Measurements from ENCODE around the gene KLC3.

The KLC3 gene

DNA sequence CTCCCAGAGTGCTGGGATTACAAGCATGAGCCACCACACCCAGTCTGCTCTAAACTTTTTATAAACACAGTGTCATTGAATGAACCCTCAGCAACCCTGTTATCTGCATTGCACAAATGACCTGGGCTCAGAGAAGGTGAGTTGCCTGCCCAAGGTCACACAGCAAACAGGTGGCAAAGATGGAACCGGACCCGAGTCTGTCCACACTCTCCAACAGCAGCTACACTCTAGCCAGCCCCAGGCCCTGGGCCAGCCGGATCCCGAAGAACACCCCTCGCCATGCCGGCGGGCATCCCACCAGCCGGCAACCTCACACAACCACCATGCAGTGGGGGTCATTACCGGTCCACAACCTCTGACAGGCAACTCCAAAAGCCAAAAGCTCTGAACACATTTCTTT, 15.4 kb downstream of the KLC3 start:
- H3K27me3 Mint-ChIP-seq, result no peaks in the 10 kb centered on the region
- peaks cover 10% of the 10 kb centered on the region for H3K36me3 Mint-ChIP-seq (ENCODE audit: insufficient read depth)
- ATAC-seq (replicated peaks) (no peak), DNase-seq (no peak)
- peaks cover 2 to 7% of the 10 kb centered on the region in 2 donors for H3K4me1 Mint-ChIP-seq (ENCODE audit: low read depth in 2 of 2)
- H3K27ac Mint-ChIP-seq, result no peak overlapping the region
- H3K4me3 Mint-ChIP-seq, result no peak overlapping the region
- H3K9me3 Mint-ChIP-seq, result no peaks in the 10 kb centered on the region

DNA sequence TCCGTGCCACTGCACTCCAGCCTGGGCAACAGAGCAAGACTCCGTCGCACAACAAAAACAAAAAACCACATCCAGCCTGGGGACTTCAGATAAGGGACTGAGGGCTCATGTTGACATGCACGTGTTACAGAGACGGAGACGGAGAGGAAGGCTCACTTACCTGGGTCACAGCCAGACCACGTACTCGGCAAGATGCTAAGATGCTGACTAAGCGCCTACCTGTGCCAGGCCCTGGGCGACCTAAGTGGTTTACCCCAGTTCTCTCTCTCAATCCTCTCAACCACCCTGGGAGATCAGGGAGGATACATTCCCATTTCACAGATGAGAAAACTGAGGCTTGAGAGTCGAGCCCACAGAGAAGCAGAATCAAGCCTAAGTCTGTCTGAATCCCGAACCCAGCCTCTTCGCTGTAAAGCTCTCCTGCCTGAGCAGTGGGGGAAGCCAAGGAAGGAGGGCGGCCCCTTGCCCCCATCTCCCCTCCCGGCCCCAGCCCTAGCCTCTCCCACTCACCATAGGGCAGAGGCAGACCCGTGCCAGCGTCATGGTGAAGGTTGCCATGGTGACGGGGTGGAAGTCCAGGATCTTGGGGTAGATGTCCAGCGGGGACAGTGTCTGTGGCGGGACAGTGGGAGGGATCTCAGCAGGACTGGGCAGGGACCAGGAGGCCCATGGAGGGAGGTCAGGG, 16.4 kb downstream of the KLC3 start:
- no peak for DNase-seq
- H3K9me3 Mint-ChIP-seq, result no peaks in the 10 kb centered on the region
- H3K27me3 Mint-ChIP-seq, result no peaks in the 10 kb centered on the region
- peak overlapping the region in 1 of 2 donors; percentile 35 for H3K27ac Mint-ChIP-seq
- no peak for ATAC-seq (replicated peaks)
- no peak overlapping the region for H3K4me3 Mint-ChIP-seq
- H3K4me1 Mint-ChIP-seq (ENCODE audit: low read depth in 2 of 2), result peaks cover 2 to 7% of the 10 kb centered on the region in 2 donors
- peaks cover 15% of the 10 kb centered on the region for H3K36me3 Mint-ChIP-seq (ENCODE audit: insufficient read depth)

DNA sequence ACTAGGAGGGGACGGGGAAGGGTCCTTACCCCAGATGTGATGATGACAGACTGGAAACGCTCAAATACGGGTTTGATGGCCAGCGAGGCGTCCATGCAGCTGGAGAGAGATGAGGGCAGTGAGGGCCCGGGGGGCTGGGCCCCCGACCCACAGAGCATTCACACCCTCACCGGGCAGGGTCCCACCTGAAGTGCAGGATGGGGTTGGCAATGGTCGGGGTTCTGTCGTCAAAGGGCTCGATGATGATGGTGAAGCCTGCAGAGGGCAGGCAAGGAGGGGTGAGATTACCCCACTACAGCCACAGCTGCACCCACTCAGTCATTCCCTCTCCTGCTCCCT, 16.9 kb downstream of the KLC3 start:
- ATAC-seq (replicated peaks) (no peak), DNase-seq (no peak)
- H3K9me3 Mint-ChIP-seq, result no peaks in the 10 kb centered on the region
- no peaks in the 10 kb centered on the region for H3K27me3 Mint-ChIP-seq
- H3K36me3 Mint-ChIP-seq (ENCODE audit: insufficient read depth), result peaks cover 19% of the 10 kb centered on the region
- peaks cover 2 to 7% of the 10 kb centered on the region in 2 donors for H3K4me1 Mint-ChIP-seq (ENCODE audit: low read depth in 2 of 2)
- H3K4me3 Mint-ChIP-seq, result no peak overlapping the region
- peak overlapping the region in 1 of 2 donors; percentile 35 for H3K27ac Mint-ChIP-seq

DNA sequence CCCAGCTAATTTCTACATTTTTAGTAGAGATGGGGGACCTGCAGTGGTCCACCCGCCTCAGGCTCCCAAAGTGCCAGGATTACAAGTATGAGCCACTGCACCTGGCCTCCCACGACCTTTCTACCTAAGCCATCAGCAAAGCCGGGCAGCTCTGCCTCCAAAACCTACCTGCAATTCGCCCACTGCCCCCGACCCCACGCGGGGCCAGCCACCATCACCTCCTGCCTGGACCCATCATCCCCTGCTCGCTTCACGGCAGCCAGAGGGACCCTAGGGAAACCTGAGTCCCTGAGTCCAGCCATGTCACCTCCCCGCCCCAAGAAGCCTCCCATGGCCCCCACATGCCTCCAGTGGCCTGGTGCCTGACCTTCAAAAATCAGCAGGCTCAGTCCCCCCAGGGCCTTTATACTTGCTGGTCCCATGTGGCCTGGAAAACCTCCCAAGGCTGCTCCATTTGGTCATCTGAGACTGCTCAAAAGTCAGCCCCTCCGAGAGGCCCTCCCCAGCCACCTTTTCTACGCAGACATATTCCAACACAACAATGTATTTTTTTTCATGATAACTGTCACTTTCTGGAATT, 17.8 kb downstream of the KLC3 start:
- peaks cover 18% of the 10 kb centered on the region for H3K36me3 Mint-ChIP-seq (ENCODE audit: insufficient read depth)
- no peaks in the 10 kb centered on the region for H3K9me3 Mint-ChIP-seq
- peak overlapping the region; percentile 1 to 71 for H3K27ac Mint-ChIP-seq
- ATAC-seq (replicated peaks) (no peak), DNase-seq (no peak)
- H3K4me3 Mint-ChIP-seq, result no peak overlapping the region
- H3K4me1 Mint-ChIP-seq (ENCODE audit: low read depth in 2 of 2), result peaks cover 2 to 7% of the 10 kb centered on the region in 2 donors
- no peaks in the 10 kb centered on the region for H3K27me3 Mint-ChIP-seq

DNA sequence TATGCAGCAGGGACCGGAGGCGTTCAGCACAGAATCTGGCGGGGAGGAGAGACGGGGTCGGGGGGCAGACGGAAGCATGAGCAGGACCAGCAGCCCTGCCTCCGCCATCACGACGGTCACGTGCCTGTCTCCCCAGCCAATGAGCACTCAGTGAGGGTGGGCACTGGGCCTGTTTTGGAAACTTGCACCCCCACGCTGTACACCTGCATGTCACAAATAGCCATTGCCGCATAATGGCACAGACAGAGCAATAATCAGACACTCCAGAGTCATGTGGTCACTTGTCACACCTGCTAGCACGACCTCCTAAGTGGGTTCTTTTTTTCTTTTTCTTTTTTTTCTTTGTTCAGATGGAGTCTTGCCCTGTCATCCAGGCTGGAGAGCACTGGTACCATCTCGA, 21.1 kb downstream of the KLC3 start:
- H3K36me3 Mint-ChIP-seq (ENCODE audit: insufficient read depth), result peaks cover 16% of the 10 kb centered on the region
- no peak for ATAC-seq (replicated peaks)

DNA sequence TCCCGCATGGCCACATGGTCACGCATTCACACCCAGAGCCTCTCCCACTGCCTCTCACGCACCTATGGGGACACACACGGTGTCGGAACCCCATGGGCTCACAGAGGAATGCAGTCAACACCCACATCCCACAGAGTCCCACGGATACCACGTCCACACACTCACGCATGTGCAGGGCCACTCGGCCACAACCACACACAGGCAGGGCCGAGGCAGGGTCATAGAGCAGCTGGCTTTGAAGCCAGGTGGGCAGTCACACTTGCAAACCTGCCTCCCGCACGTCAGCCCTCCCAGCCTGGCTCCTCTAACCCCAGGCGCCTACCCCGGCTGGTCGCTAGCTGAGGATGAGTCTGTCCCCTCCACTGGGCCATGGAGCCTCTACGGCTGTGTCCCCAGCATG, 21.7 kb downstream of the KLC3 start:
- Mint-ChIP-seq H3K4me3 (no peak overlapping the region), H3K27me3 (no peaks in the 10 kb centered on the region), H3K9me3 (no peaks in the 10 kb centered on the region), H3K36me3 (ENCODE audit: insufficient read depth) (peaks cover 19% of the 10 kb centered on the region), H3K27ac (no peak overlapping the region), H3K4me1 (ENCODE audit: low read depth in 2 of 2) (peaks cover 0 to 3% of the 10 kb centered on the region in 2 donors)
- no peak for DNase-seq
- ATAC-seq (replicated peaks), result no peak

More for the DNA sequence above, 21.1 kb downstream of the KLC3 start:
- no peak for DNase-seq
- Mint-ChIP-seq H3K27ac (no peak overlapping the region), H3K4me3 (no peak overlapping the region), H3K4me1 (ENCODE audit: low read depth in 2 of 2) (peaks cover 0 to 3% of the 10 kb centered on the region in 2 donors), H3K9me3 (no peaks in the 10 kb centered on the region), H3K27me3 (no peaks in the 10 kb centered on the region)

DNA sequence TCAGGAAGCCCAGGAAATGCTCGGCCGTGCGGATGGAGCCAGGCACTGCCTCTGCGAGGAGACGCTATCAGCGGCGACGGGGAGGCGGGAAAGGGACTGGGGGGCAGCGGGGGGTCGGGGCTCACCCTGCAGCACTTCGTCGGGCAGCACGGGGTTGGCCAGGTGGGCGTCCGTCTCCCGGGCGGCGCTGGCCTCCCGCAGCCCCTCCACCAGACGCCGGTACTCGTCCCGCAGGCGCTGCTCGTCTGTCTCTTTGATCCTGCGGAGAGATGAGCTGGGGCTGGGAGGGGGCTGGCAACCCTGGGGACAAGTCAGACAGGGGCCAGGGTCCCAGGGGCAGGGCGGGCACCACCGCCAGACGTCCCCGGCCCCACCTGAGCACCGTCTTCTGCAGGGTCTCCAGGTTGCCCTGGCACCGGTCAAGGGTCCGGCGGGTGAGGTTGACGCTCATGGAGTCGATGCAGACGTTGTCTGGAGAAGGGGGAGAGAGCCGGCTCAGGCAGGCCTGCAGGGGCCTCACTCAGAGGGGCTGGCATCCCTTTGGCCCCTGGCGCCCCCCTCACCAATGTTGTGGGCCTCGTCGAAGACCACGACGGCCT, 23.4 kb downstream of the KLC3 start:
- no peaks in the 10 kb centered on the region for H3K27me3 Mint-ChIP-seq
- H3K36me3 Mint-ChIP-seq (ENCODE audit: insufficient read depth), result peaks cover 19% of the 10 kb centered on the region
- no peak for ATAC-seq (replicated peaks)
- no peaks in the 10 kb centered on the region for H3K9me3 Mint-ChIP-seq
- no peak overlapping the region for H3K4me3 Mint-ChIP-seq
- DNase-seq, result no peak
- H3K4me1 Mint-ChIP-seq (ENCODE audit: low read depth in 2 of 2), result peaks cover 0 to 1% of the 10 kb centered on the region in 2 donors
- no peak overlapping the region for H3K27ac Mint-ChIP-seq

DNA sequence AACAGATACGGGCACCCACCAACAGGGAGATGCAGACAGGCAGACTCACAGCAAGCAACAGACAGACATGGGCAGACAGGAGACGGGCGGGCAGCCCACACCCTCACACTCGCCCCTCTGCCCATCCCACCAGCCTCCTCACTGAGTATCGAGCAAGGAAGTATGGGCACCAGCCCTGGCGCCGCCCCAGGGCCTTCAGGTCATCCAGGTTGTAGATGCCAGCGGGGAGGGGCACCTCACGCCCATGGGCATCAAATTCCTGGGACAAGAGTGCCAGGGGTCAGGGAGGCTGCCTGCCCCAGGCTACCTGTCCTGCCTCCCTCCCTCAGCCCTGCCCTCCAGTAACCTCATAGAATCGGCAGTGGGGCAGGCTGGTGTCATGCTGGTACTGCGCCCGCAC, 24.1 kb downstream of the KLC3 start:
- H3K4me1 Mint-ChIP-seq (ENCODE audit: low read depth in 2 of 2), result peaks cover 1 to 5% of the 10 kb centered on the region in 2 donors
- no peak for DNase-seq

DNA sequence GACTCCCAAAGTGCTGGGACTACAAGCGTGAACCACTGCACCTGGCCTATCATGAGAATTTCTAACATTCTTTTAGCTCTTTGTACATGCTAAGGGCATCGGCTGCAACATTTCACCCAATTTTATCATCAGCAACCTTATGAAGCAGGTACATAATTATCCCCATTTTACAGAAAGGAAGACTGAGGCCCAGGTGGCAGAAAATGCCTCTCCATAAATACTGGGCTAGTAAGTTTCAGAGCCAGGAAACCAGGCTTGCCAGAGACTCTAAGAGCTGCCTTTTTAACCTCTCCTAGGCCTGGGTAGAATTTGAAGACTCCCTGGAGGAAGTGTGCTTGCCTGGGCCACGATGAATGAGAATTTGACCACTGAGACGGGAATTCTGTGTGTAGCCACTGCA, 27.6 kb downstream of the KLC3 start:
- Mint-ChIP-seq H3K4me3 (no peak overlapping the region), H3K9me3 (no peaks in the 10 kb centered on the region), H3K27me3 (no peaks in the 10 kb centered on the region), H3K27ac (no peak overlapping the region), H3K4me1 (ENCODE audit: low read depth in 2 of 2) (peaks cover 5 to 10% of the 10 kb centered on the region in 2 donors), H3K36me3 (ENCODE audit: insufficient read depth) (peaks cover 18% of the 10 kb centered on the region)
- ATAC-seq (replicated peaks) (no peak), DNase-seq (no peak)

More for the DNA sequence above, 24.1 kb downstream of the KLC3 start:
- no peaks in the 10 kb centered on the region for H3K27me3 Mint-ChIP-seq
- no peak overlapping the region for H3K27ac Mint-ChIP-seq
- H3K36me3 Mint-ChIP-seq (ENCODE audit: insufficient read depth), result peaks cover 18% of the 10 kb centered on the region
- H3K9me3 Mint-ChIP-seq, result no peaks in the 10 kb centered on the region
- no peak overlapping the region for H3K4me3 Mint-ChIP-seq
- no peak for ATAC-seq (replicated peaks)

DNA sequence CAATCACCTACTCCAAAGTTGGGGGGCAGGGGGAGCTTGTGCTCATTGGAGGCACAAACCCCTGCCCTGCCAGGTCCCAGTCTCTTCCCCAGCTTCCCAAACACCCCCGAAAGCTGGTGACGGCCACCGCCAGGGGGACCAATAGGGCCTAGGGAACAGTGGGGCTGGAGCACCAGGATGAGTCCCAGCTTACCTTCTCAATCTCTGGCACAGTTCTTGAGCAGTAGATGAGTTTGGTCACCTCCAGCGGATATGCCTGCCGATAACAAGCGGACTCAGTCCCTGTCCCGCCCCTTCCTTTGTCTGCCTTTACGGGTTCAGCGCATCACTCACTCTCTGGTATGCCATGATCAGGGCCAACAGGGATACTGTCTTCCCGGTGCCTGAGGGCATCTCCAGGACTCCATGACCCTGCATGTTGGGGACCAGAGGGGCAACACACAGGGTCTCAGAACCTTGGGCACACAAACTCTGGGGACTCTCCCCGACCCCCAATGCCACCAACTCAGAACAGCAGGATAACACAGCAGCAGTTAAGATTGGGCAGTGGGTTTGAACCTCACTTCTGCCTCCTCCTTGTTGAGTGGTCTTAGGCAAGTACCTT, 28.3 kb downstream of the KLC3 start:
- Mint-ChIP-seq H3K27me3 (peaks cover under 1 to 5% of the 10 kb centered on the region in 2 donors), H3K36me3 (ENCODE audit: insufficient read depth) (peaks cover 18% of the 10 kb centered on the region), H3K9me3 (no peaks in the 10 kb centered on the region), H3K4me1 (ENCODE audit: low read depth in 2 of 2) (peaks cover 5 to 10% of the 10 kb centered on the region in 2 donors), H3K27ac (peak overlapping the region in 1 of 2 donors; percentile 49), H3K4me3 (peak overlapping the region in 1 of 2 donors; percentile 26)
- DNase-seq, result no peak
- ATAC-seq (replicated peaks), result no peak

DNA sequence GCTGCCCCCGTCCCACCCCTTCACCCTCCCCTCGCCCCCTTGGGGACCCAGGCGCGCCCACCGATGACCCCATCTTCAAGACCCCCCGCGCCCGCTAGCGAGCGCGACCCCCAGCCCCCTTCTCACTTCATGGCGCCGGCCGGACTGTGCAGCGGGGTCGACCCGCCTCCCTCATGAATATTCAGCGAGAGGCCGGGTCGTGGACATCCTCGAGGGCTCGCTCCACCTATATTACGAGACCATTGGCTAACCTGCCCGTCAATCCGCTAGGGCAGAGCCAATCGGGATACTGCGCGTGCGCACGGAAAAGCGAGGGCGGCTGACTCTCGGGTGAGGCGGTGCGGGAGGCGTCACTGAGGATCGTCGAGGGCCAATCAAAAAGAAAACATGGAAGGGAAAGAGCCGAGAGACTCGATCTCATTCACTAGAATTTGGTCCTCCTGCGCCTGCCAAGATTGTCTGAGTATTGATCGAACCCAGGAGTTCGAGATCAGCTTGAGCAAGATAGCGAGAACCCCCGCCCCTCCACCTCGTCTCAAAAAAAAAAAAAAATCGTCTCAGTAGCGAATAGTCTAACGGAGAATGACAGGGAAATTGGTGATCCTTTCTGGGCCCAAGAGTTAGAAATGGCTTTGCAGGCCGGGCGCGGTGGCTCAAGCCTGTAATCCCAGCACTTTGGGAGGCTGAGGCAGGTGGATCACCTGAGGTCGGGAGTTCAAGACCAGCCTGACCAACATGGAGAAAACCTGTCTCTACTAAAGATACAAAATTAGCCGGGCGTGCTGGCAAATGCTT, 30.1 kb downstream of the KLC3 start, which contains the start of gene ERCC2:
TSS of gene ERCC2 (minus strand) at position 164 of the 795 bp plus-strand sequence. CDS start at position 131, 33 bp downstream.
- H3K36me3 Mint-ChIP-seq (ENCODE audit: insufficient read depth), result peaks cover 18% of the 10 kb centered on the region
- peak within 1 kb of the TSS; percentile 89 to 94 for H3K27ac Mint-ChIP-seq
- ATAC-seq (replicated peaks) (peak; percentile 98), DNase-seq (peak; percentile 100)
- H3K9me3 Mint-ChIP-seq, result no peaks in the 10 kb centered on the region
- H3K4me3 Mint-ChIP-seq, result peak within 1 kb of the TSS; percentile 78 to 81
- H3K4me1 Mint-ChIP-seq (ENCODE audit: low read depth in 2 of 2), result peaks cover 5 to 10% of the 10 kb centered on the region in 2 donors
- H3K27me3 Mint-ChIP-seq, result peaks cover 8% of the 10 kb centered on the region in 2 donors

DNA sequence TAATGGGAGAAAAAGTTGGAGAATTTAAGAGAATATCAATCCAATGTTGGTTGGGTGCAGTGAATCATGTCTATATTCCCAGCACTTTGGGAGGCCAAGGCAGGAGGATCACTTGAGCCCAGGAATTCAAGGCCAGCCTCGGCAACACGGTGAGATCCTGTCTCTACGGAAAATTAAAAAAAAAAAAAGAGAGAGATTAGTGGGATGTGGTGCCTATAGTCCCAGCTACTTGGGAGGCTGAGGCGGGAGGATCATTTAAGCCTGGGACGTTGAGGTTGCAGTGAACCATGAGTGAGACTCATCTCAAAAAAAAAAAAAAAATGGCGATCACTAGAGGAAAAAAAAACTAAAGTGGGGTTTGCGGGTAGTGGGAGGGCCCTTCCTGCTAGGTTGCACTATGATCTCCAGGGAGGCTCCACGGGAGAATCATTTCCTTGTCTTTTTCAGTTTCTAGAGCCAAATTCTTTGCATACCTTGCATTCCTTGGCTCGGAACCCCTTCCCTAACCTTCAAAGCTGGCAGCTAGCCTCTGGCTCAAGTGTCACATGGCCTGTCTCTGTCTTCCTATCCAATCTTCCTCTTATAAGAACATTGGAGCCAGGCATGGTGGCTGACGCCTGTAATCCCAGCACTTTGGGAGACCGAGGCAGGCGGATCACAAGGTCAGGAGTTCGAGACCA, 35.6 kb downstream of the KLC3 start:
- no peak overlapping the region for H3K4me3 Mint-ChIP-seq
- peaks cover 3% of the 10 kb centered on the region for H3K36me3 Mint-ChIP-seq (ENCODE audit: insufficient read depth)
- no peak for DNase-seq

More for the DNA sequence above, 35.6 kb downstream of the KLC3 start:
- Mint-ChIP-seq H3K27me3 (peaks cover 8 to 15% of the 10 kb centered on the region in 2 donors), H3K9me3 (no peaks in the 10 kb centered on the region), H3K4me1 (ENCODE audit: low read depth in 2 of 2) (no peaks in the 10 kb centered on the region), H3K27ac (no peak overlapping the region)
- ATAC-seq (replicated peaks), result no peak

Measured in effector memory CD8-positive, alpha-beta T cell (primary cell).